IMR-90 (cell line): Measurements from ENCODE around the gene ERBB4. TPM values are rescaled to one million over a fixed set of nuclear protein-coding genes. Genes with fewer than 3 reads are reported as not detected.

Experiments
- ATAC-seq: fragments of 200-7000 bp; cut with Tn5 transposase; 2 replicates; pipeline ENCODE4 v1.9.1; 2020; ENCODE audit warnings: low read depth, mild to moderate bottlenecking, moderate library complexity
- BruUV-seq: library from RNA; stranded (reverse); fragments of 400-500 nt; replicated peaks from 2 replicates; lab custom pipeline; 2021; lab: Mats Ljungman, UMichigan
- CTCF ChIA-PET: fragments of 300-600 bp; formaldehyde crosslinking; extraction: SDS; loops from one replicate; lab custom pipeline; 2021; ENCODE audit warnings: antibody characterized with exemption; lab: Yijun Ruan, JAX
- POLR2A ChIA-PET: fragments of 300-600 bp; sonication (Branson Sonifier 250); formaldehyde crosslinking; loops from one replicate; lab custom pipeline; 2022; ENCODE audit warnings: antibody characterized with exemption; ENCODE audit not compliant: unreplicated experiment; lab: Charles Lee
- DNase-seq: peaks from one replicate; pipeline ENCODE4 v3.0.0; 2013
- H2AFZ ChIP-seq: replicated peaks from 2 replicates; pipeline ENCODE3; 2013; ENCODE audit warnings: low read length, mild to moderate bottlenecking; ENCODE audit not compliant: poor library complexity
- H2AK5ac ChIP-seq: 2 replicates; pipeline ENCODE4 v1.6.1; 2013; ENCODE audit warnings: low read depth, low read length, inconsistent platforms
- H2AK9ac ChIP-seq: replicated peaks from 2 replicates; pipeline ENCODE3; 2013; ENCODE audit warnings: mild to moderate bottlenecking, low read depth, low read length, moderate library complexity; ENCODE audit not compliant: poor library complexity
- H2BK120ac ChIP-seq: 2 replicates; pipeline ENCODE4 v1.6.1; 2013; ENCODE audit warnings: low read depth, low read length, inconsistent platforms
- H2BK15ac ChIP-seq: 3 replicates; pipeline ENCODE4 v1.6.1; 2013; ENCODE audit warnings: low read depth, low read length, inconsistent platforms
- H2BK20ac ChIP-seq: 2 replicates; pipeline ENCODE4 v1.6.1; 2013; ENCODE audit warnings: low read depth, mild to moderate bottlenecking, inconsistent platforms, low read length, moderate library complexity
- H2BK5ac ChIP-seq: 2 replicates; pipeline ENCODE4 v1.6.1; 2013; ENCODE audit warnings: mild to moderate bottlenecking, low read depth, low read length, inconsistent platforms; ENCODE audit not compliant: poor library complexity, severe bottlenecking
- H3K14ac ChIP-seq: replicated peaks from 2 replicates; pipeline ENCODE4 v1.6.1; 2013; ENCODE audit warnings: low read depth, low read length, inconsistent platforms
- H3K18ac ChIP-seq: 2 replicates; pipeline ENCODE4 v1.6.1; 2013; ENCODE audit warnings: low read depth, low read length, control low read depth
- H3K23ac ChIP-seq: 2 replicates; pipeline ENCODE4 v1.6.1; 2013; ENCODE audit warnings: low read depth, low read length, inconsistent platforms
- H3K27ac ChIP-seq: 2 replicates; pipeline ENCODE4 v1.5.1; 2013; ENCODE audit warnings: mild to moderate bottlenecking, control low read depth, low read length; ENCODE audit not compliant: insufficient read depth
- H3K27me3 ChIP-seq: 2 replicates; pipeline ENCODE4 v1.6.1; 2013; ENCODE audit warnings: low read length; ENCODE audit not compliant: control insufficient read depth, insufficient read depth
- H3K36me3 ChIP-seq: 2 replicates; pipeline ENCODE4 v1.6.1; 2013; ENCODE audit warnings: low read length, mixed read lengths; ENCODE audit not compliant: control insufficient read depth, insufficient read depth
- H3K4ac ChIP-seq: 2 replicates; pipeline ENCODE4 v1.6.1; 2013; ENCODE audit warnings: low read depth, low read length, inconsistent platforms
- H3K4me1 ChIP-seq: 2 replicates; pipeline ENCODE4 v1.6.1; 2013; ENCODE audit warnings: low read length, mixed read lengths; ENCODE audit not compliant: control insufficient read depth, insufficient read depth
- H3K4me2 ChIP-seq: 2 replicates; pipeline ENCODE4 v1.6.1; 2013; ENCODE audit warnings: low read depth, mild to moderate bottlenecking, control low read depth, low read length, moderate library complexity
- H3K4me3 ChIP-seq: 2 replicates; pipeline ENCODE4 v1.5.1; 2013; ENCODE audit warnings: low read depth, mild to moderate bottlenecking, control low read depth, low read length, moderate library complexity; ENCODE audit not compliant: insufficient read depth
- H3K56ac ChIP-seq: 2 replicates; pipeline ENCODE4 v1.6.1; 2013; ENCODE audit warnings: low read length, inconsistent platforms; ENCODE audit not compliant: insufficient read depth; ENCODE audit errors: extremely low read depth
- H3K79me1 ChIP-seq, 2 experiments: 2 replicates each; pipeline ENCODE4 v1.6.1; 2013; ENCODE audit warnings: low read length in 2 of 2, inconsistent platforms in 1 of 2, low read depth in 1 of 2
- H3K9ac ChIP-seq: 2 replicates; pipeline ENCODE4 v1.6.1; 2013; ENCODE audit warnings: low read depth, low read length, control low read depth
- H3K9me1 ChIP-seq: 2 replicates; pipeline ENCODE4 v1.6.1; 2013; ENCODE audit warnings: low read length, inconsistent platforms; ENCODE audit not compliant: insufficient read depth
- H3K9me3 ChIP-seq: 2 replicates; pipeline ENCODE4 v1.6.1; 2013; ENCODE audit warnings: low read length; ENCODE audit not compliant: control insufficient read depth, insufficient read depth
- H4K20me1 ChIP-seq: 2 replicates; pipeline ENCODE4 v1.6.1; 2013; ENCODE audit warnings: low read length, inconsistent platforms; ENCODE audit not compliant: insufficient read depth
- H4K5ac ChIP-seq: 2 replicates; pipeline ENCODE4 v1.6.1; 2013; ENCODE audit warnings: mild to moderate bottlenecking, low read depth, low read length, control low read depth
- H4K8ac ChIP-seq, 2 experiments: 2 replicates each; pipeline ENCODE4 v1.6.1; 2013; ENCODE audit warnings: low read depth in 2 of 2, low read length in 2 of 2, control low read depth in 1 of 2, inconsistent platforms in 1 of 2
- H4K91ac ChIP-seq: 2 replicates; pipeline ENCODE4 v1.6.1; 2013; ENCODE audit warnings: low read depth, low read length, inconsistent platforms; ENCODE audit not compliant: insufficient read depth
- CHD1 ChIP-seq: IDR thresholded peaks from 2 replicates; pipeline ENCODE4 v1.6.1; 2012; ENCODE audit warnings: low read depth, low read length, improper control_type of control experiment
- NFE2L2 ChIP-seq: fragments of 150-350 bp; IDR thresholded peaks from 2 replicates; pipeline ENCODE4 v1.6.1; 2016; ENCODE audit warnings: low read depth, mild to moderate bottlenecking, low read length
- USF2 ChIP-seq: fragments of 150-350 bp; IDR thresholded peaks from 2 replicates; pipeline ENCODE4 v1.6.1; 2017; ENCODE audit warnings: mild to moderate bottlenecking, antibody characterized with exemption, low read length, low read depth
- WGBS, 2 experiments: methylation state at CpG; one replicate each; pipeline versions ENCODE4 v1.1.5 to v1.1.7; 2013; ENCODE audit warnings: missing lambda C conversion rate in 2 of 2; ENCODE audit not compliant: insufficient read length in 1 of 2; ENCODE audit errors: extremely low coverage in 2 of 2; 5-methylcytosine and 5-hydroxymethylcytosine counted together
- dilution Hi-C: fragments of 300-500 bp; cut with HindIII; formaldehyde crosslinking; loops from one replicate; pipeline ENCODE4 v1.14.3; 2018; ENCODE audit warnings: low sequenced_read_pairs; ENCODE audit not compliant: unreplicated experiment
- in situ Hi-C: fragments of 300-500 bp; cut with MboI; formaldehyde crosslinking; loops from 3 replicates; pipeline ENCODE4 v1.14.3; 2019; ENCODE audit warnings: low sequenced_read_pairs, inconsistent platforms, mixed read lengths
- intact Hi-C: fragments of 100-400 bp; cut with micrococcal nuclease; formaldehyde crosslinking; loops from 2 replicates; pipeline ENCODE4 v1.10.0; 2022
- polyA plus RNA-seq, 3 experiments: library from polyadenylated mRNA; depleted of rRNA; stranded (reverse); fragments of >200 nt; gene quantifications; 2 replicates each; pipeline ENCODE4 v1.2.3, GENCODE V29; 2012; ENCODE audit warnings: low replicate concordance in 1 of 3
- total RNA-seq: library from RNA; depleted of rRNA; stranded (reverse); fragments of >200 nt; gene quantifications from 2 replicates; pipeline ENCODE4 v1.2.3, GENCODE V29; 2012

ERBB4 gene
- total and polyA plus RNA-seq, 2 of the 4 experiments (the other 2 are of a cell fraction) = not detected

GRCh38 chr2:212489719-212490346, 48.8 kb downstream of the ERBB4 start:
- Histone ChIP-seq H4K91ac (no peak overlapping the region), H3K79me1 (no peaks in the 10 kb centered on the region), H2AK5ac (no peak overlapping the region), H2AK9ac (no peak overlapping the region), H4K8ac (no peak overlapping the region), H3K36me3 (no peaks in the 10 kb centered on the region), H3K9ac (no peak overlapping the region), H2BK20ac (no peak overlapping the region), H4K20me1 (no peaks in the 10 kb centered on the region), H3K27ac (no peak overlapping the region), H3K9me3 (no peaks in the 10 kb centered on the region), H3K18ac (no peak overlapping the region), H3K4ac (no peak overlapping the region), H3K23ac (no peak overlapping the region), H2BK15ac (no peak overlapping the region), H3K27me3 (no peaks in the 10 kb centered on the region), H3K9me1 (no peaks in the 10 kb centered on the region), H2BK120ac (no peak overlapping the region), H3K56ac (no peak overlapping the region), H2BK5ac (no peak overlapping the region), H3K14ac (no peak overlapping the region), H4K5ac (no peak overlapping the region), H3K4me3 (no peak overlapping the region), H2AFZ (no peak overlapping the region), H3K4me1 (no peaks in the 10 kb centered on the region), H3K4me2 (no peak overlapping the region)
- ChIA-PET POLR2A (no interaction called here), CTCF (no interaction called here)
- 33% methylated on average over 1 of the region's 3 CpGs; no CpG with 5 or more reads in 1 of the 2 experiments for WGBS, 2 experiments
- ATAC-seq (no peak), DNase-seq (no peak)
- TF ChIP-seq NFE2L2 (peak; percentile 14; the same call in 1 of the 2 replicates), USF2 (no peak), CHD1 (no peak)
- intact Hi-C loops = no loop called here
- in situ Hi-C loops = no loop called here
- dilution Hi-C loops = no loop called here
- BruUV-seq = no TSS peak
